Activated naive CD4-positive, alpha-beta T cell treated with anti-CD3 and anti-CD28 coated beads, Interleukin-2, amount 10 ng/mL, durations not matched to agents 5 hours and 36 hours (primary cell): ENCODE measurements around the gene CCNE1. TPM values are rescaled to one million over a fixed set of nuclear protein-coding genes. Genes with fewer than 3 reads are reported as not detected.

Experiments
- total RNA-seq, 2 experiments: library from RNA; stranded (reverse); gene quantifications; one replicate each; pipeline ENCODE4 v1.2.3, GENCODE V29; 2021

Gene CCNE1
- total RNA-seq = 10 to 100 TPM; 31.9 to 37.3 TPM

DNA sequence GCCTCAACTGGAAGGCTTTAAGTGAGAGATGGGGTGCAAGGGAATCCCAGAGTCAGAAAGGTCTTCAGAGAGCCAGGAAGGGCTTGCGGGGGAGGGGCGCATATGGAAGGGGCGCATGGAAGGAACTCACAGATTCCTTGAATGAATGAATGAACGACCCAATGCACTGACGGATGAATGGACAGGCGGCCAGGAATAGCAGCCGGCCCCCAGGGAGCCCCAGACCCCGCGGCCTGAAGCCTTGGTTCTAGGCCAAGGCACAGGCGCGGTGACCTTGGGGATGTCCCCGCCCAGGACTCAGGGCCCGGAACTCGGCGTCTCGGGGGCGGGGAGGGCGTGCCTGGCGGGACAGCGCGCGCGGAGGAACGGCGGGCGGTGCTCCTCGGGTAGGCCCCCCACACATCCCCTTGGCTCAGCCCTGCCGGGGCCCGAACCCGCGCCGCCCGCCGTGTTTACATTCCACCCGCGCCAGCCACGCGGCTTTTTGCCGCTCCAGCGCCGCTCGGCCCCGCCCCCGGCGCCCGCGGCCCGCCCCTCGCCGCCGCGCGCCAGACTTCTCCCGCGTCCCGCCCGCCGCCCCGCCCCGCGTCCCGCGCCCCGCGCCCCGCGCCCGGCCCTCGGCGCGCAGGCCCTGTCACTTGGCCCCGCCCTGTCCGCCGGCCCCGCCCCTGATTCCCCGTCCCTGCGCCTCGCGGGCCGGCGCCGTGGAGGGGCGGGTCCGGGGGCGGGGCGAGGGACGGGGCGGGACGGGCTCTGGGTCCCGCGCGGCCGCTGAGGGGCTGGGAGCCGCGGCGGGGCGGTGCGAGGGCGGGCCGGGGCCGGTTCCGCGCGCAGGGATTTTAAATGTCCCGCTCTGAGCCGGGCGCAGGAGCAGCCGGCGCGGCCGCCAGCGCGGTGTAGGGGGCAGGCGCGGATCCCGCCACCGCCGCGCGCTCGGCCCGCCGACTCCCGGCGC, at the start of gene CCNE1:
TSS of gene CCNE1 (plus strand) at position 867 of the 955 bp plus-strand sequence. CDS start 565 bp downstream, outside the sequence.

Other genes starting within 250 kb of the CCNE1 start
- 10 to 100 TPM; 78.7 to 80.1 TPM for gene POP4, start 205.7 kb upstream of the CCNE1 start, total RNA-seq
- gene PLEKHF1, start 146.5 kb upstream of the CCNE1 start, total RNA-seq = 10 to 100 TPM; 42.3 to 47.4 TPM
- gene C19orf12, start 96.7 kb upstream of the CCNE1 start, total RNA-seq = 10 to 100 TPM; 38.2 to 38.6 TPM
- 10 to 100 TPM; 52.7 to 55.4 TPM for gene URI1, start 130.2 kb downstream of the CCNE1 start, total RNA-seq